ENCODE measurements around the gene LRRC8B. TPM values are rescaled to one million over a fixed set of nuclear protein-coding genes. Genes with fewer than 3 reads are reported as not detected.
A peak's percentile ranks its signal among the peaks of the same experiment; 100 is the strongest.
"Not testable (repeated sequence)": the region's sequence is repeated elsewhere in the genome, so short reads cannot be mapped to it uniquely, and the experiment has no call there.

LRRC8B gene
- total RNA-seq, 2 donors from 2014 or later: 12.1 to 24.0 TPM

DNA sequence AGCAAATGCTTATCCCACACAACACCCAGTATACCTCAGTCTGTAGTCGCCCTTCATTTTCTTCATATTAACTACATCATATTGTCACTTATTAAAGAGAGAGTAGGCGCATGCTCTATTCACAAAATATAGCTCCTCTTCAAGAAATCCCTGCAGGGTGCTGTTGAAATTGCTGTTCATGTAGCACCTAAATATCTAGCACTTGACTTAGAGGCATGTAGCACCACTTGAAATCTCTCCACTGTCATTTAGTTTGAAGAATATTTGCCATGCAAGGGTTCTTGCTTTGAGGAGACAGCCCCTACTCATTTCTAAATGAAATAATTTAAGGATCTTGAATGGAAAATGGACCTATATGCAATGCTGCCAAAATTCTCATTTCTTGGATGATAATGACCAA, 20.9 kb upstream of the LRRC8B start:
- Mint-ChIP-seq H3K4me1 (no peaks in the 10 kb centered on the region), H3K27ac (peak overlapping the region; percentile 14), H3K4me3 (no peak overlapping the region), H3K27me3 (peaks cover 10% of the 10 kb centered on the region), H3K36me3 (ENCODE audit: low read depth) (no peaks in the 10 kb centered on the region)
- no peaks in the 10 kb centered on the region for H3K9me3 ChIP-seq (ENCODE audit: control insufficient read depth, low read length, poor library complexity, severe bottlenecking)
- ATAC-seq (no peak), DNase-seq (no peak)

DNA sequence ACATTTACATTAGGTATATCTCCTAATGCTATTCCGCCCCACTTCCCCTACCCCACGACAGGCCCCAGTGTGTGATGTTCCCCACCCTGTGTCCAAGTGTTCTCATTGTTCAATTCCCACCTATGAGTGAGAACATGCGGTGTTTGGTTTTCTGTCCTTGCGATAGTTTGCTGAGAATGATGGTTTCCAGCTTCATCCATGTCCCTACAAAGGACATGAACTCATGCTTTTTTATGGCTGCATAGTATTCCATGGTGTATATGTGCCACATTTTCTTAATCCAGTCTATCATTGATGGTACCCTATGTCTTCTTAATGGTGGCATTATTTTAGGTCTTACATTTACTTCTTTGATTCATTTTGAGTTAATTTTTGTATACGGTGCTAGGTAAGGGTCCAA, 14.6 kb upstream of the LRRC8B start:
- not testable (repeated sequence) for ATAC-seq; H3K4me3 Mint-ChIP-seq; H3K4me1 Mint-ChIP-seq; H3K27ac Mint-ChIP-seq; H3K9me3 ChIP-seq (ENCODE audit: control insufficient read depth, low read length, poor library complexity, severe bottlenecking); DNase-seq; H3K36me3 Mint-ChIP-seq (ENCODE audit: low read depth)
- peaks cover 21% of the 10 kb centered on the region for H3K27me3 Mint-ChIP-seq

GRCh38 chr1:89512996-89513720, 11.5 kb upstream of the LRRC8B start:
- no peak for DNase-seq
- Mint-ChIP-seq H3K27me3 (peaks cover 31% of the 10 kb centered on the region), H3K27ac (no peak overlapping the region), H3K4me1 (no peaks in the 10 kb centered on the region), H3K4me3 (no peak overlapping the region), H3K36me3 (ENCODE audit: low read depth) (peaks cover 2% of the 10 kb centered on the region)
- H3K9me3 ChIP-seq (ENCODE audit: control insufficient read depth, low read length, poor library complexity, severe bottlenecking): no peaks in the 10 kb centered on the region
- ATAC-seq: no peak

GRCh38 chr1:89516055-89516454, 8.6 kb upstream of the LRRC8B start:
- H3K9me3 ChIP-seq (ENCODE audit: control insufficient read depth, low read length, poor library complexity, severe bottlenecking): no peaks in the 10 kb centered on the region
- H3K27ac Mint-ChIP-seq: no peak overlapping the region
- DNase-seq: no peak
- H3K4me3 Mint-ChIP-seq: no peak overlapping the region
- peaks cover 2% of the 10 kb centered on the region for H3K36me3 Mint-ChIP-seq (ENCODE audit: low read depth)
- no peaks in the 10 kb centered on the region for H3K4me1 Mint-ChIP-seq
- peaks cover 31% of the 10 kb centered on the region for H3K27me3 Mint-ChIP-seq
- no peak for ATAC-seq

GRCh38 chr1:89518221-89518631, 6.4 kb upstream of the LRRC8B start:
- Mint-ChIP-seq H3K36me3 (ENCODE audit: low read depth) (peaks cover 5% of the 10 kb centered on the region), H3K4me3 (no peak overlapping the region), H3K27ac (no peak overlapping the region), H3K4me1 (no peaks in the 10 kb centered on the region), H3K27me3 (peaks cover 26% of the 10 kb centered on the region)
- DNase-seq: no peak
- no peak for ATAC-seq
- no peaks in the 10 kb centered on the region for H3K9me3 ChIP-seq (ENCODE audit: control insufficient read depth, low read length, poor library complexity, severe bottlenecking)

- H3K9me3 ChIP-seq (ENCODE audit: control insufficient read depth, low read length, poor library complexity, severe bottlenecking): no peaks in the 10 kb centered on the region
- Mint-ChIP-seq H3K36me3 (ENCODE audit: low read depth) (peaks cover 2% of the 10 kb centered on the region), H3K4me1 (peaks cover 12% of the 10 kb centered on the region), H3K27me3 (peaks cover 11% of the 10 kb centered on the region), H3K4me3 (no peak overlapping the region), H3K27ac (no peak overlapping the region)
- peak; percentile 46 for ATAC-seq
- DNase-seq: peak in 1 of 3 donors; percentile 12
Observed at GRCh38 chr1:89519779-89520358, 4.8 kb upstream of the LRRC8B start.

- not testable (repeated sequence) for H3K27me3 Mint-ChIP-seq; DNase-seq; H3K36me3 Mint-ChIP-seq (ENCODE audit: low read depth); ATAC-seq; H3K9me3 ChIP-seq (ENCODE audit: control insufficient read depth, low read length, poor library complexity, severe bottlenecking); H3K4me3 Mint-ChIP-seq; H3K27ac Mint-ChIP-seq
- peaks cover 21% of the 10 kb centered on the region for H3K4me1 Mint-ChIP-seq
Observed at GRCh38 chr1:89521977-89522376, 2.7 kb upstream of the LRRC8B start.

- no peaks in the 10 kb centered on the region for H3K9me3 ChIP-seq (ENCODE audit: control insufficient read depth, low read length, poor library complexity, severe bottlenecking)
- Mint-ChIP-seq H3K4me3 (peak overlapping the region; percentile 99), H3K4me1 (peaks cover 21% of the 10 kb centered on the region), H3K27ac (peak overlapping the region; percentile 95), H3K27me3 (no peaks in the 10 kb centered on the region), H3K36me3 (ENCODE audit: low read depth) (peaks cover 5% of the 10 kb centered on the region)
- DNase-seq: peak in 1 of 3 donors; percentile 44
- peak; percentile 62 for ATAC-seq
Observed at GRCh38 chr1:89523572-89524368, 859 bp upstream of the LRRC8B start.

DNA sequence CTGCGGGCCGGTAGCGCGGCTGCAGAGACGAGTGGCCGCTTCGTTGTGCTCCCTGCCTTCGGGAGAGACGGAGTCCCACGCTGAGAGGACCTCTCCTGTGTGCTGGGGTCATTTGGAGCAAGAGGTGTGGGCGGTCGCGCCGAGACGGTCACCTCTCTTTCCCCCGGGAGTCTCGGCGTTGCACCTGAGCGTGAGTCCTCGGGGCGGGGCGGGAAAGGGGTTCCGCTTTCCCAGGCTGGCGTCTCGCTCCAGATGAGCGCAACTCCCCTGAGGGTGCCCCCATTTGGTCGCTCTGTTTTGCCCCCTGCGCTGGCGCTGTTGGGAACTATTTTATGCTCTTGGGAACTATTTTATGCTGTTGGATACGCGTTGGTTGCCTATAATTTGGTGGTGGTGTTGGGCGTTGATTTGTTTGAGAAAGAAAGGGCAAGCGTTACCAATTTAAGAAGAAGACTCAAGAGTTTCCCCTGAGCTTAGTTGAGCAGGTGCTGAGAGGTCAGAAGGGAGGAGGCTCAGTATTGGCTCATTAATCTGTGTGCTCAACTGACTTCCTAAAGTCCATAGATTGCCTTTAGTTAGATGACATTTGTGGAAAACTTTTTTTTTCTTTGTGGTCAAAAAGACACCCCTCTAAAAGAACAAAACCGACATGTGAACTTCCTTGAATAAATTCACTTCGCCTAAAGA, 683 bp downstream of the LRRC8B start:
- no peaks in the 10 kb centered on the region for H3K9me3 ChIP-seq (ENCODE audit: control insufficient read depth, low read length, poor library complexity, severe bottlenecking)
- peak; percentile 12 to 29 (median 25) for DNase-seq
- H3K27me3 Mint-ChIP-seq: no peaks in the 10 kb centered on the region
- peak overlapping the region; percentile 99 for H3K4me3 Mint-ChIP-seq
- peaks cover 5% of the 10 kb centered on the region for H3K36me3 Mint-ChIP-seq (ENCODE audit: low read depth)
- peak overlapping the region; percentile 95 for H3K27ac Mint-ChIP-seq
- peaks cover 27% of the 10 kb centered on the region for H3K4me1 Mint-ChIP-seq
- ATAC-seq: peak; percentile 2

- ATAC-seq (no peak), DNase-seq (no peak)
- no peaks in the 10 kb centered on the region for H3K9me3 ChIP-seq (ENCODE audit: control insufficient read depth, low read length, poor library complexity, severe bottlenecking)
- Mint-ChIP-seq H3K4me3 (no peak overlapping the region), H3K27me3 (no peaks in the 10 kb centered on the region), H3K4me1 (peaks cover 37% of the 10 kb centered on the region), H3K27ac (no peak overlapping the region), H3K36me3 (ENCODE audit: low read depth) (peaks cover 11% of the 10 kb centered on the region)
Observed at GRCh38 chr1:89527256-89527655, 2.6 kb downstream of the LRRC8B start.

GRCh38 chr1:89527750-89528381, 3.2 kb downstream of the LRRC8B start:
- DNase-seq (no peak), ATAC-seq (no peak)
- Mint-ChIP-seq H3K4me1 (peaks cover 39% of the 10 kb centered on the region), H3K27me3 (no peaks in the 10 kb centered on the region), H3K4me3 (no peak overlapping the region), H3K36me3 (ENCODE audit: low read depth) (peaks cover 10% of the 10 kb centered on the region), H3K27ac (no peak overlapping the region)
- no peaks in the 10 kb centered on the region for H3K9me3 ChIP-seq (ENCODE audit: control insufficient read depth, low read length, poor library complexity, severe bottlenecking)

GRCh38 chr1:89528382-89528780, 3.8 kb downstream of the LRRC8B start:
- no peaks in the 10 kb centered on the region for H3K9me3 ChIP-seq (ENCODE audit: control insufficient read depth, low read length, poor library complexity, severe bottlenecking)
- Mint-ChIP-seq H3K4me1 (peaks cover 44% of the 10 kb centered on the region), H3K27me3 (no peaks in the 10 kb centered on the region), H3K4me3 (no peak overlapping the region), H3K27ac (no peak overlapping the region), H3K36me3 (ENCODE audit: low read depth) (peaks cover 9% of the 10 kb centered on the region)
- no peak for ATAC-seq
- DNase-seq: no peak

Measured in T-helper 17 cell (primary cell).